Mucosa of stomach (tissue), 1 donor: ENCODE measurements around the gene TMEM259.
"Not testable (repeated sequence)": the region's sequence is repeated elsewhere in the genome, so short reads cannot be mapped to it uniquely, and the experiment has no call there.

Experiments
- H3K27me3 ChIP-seq: one replicate; pipeline ENCODE4 v1.7.0; 2013; ENCODE audit warnings: mild to moderate bottlenecking, low read length; ENCODE audit not compliant: control insufficient read depth, insufficient read depth
- H3K36me3 ChIP-seq: one replicate; pipeline ENCODE4 v1.7.0; 2013; ENCODE audit warnings: low read length; ENCODE audit not compliant: control insufficient read depth, insufficient read depth
- H3K4me1 ChIP-seq: one replicate; pipeline ENCODE4 v1.7.0; 2013; ENCODE audit warnings: mild to moderate bottlenecking, low read length; ENCODE audit not compliant: control insufficient read depth, insufficient read depth
- H3K4me3 ChIP-seq: one replicate; pipeline ENCODE4 v1.7.0; 2013; ENCODE audit warnings: low read length
- H3K9ac ChIP-seq: one replicate; pipeline ENCODE4 v1.7.0; 2013; ENCODE audit warnings: mild to moderate bottlenecking, low read length, moderate library complexity
- H3K9me3 ChIP-seq: one replicate; pipeline ENCODE4 v1.7.0; 2013; ENCODE audit warnings: mild to moderate bottlenecking, low read length, moderate library complexity; ENCODE audit not compliant: control insufficient read depth
- donor health status: Pancreatic carcinoma.

The TMEM259 gene

DNA sequence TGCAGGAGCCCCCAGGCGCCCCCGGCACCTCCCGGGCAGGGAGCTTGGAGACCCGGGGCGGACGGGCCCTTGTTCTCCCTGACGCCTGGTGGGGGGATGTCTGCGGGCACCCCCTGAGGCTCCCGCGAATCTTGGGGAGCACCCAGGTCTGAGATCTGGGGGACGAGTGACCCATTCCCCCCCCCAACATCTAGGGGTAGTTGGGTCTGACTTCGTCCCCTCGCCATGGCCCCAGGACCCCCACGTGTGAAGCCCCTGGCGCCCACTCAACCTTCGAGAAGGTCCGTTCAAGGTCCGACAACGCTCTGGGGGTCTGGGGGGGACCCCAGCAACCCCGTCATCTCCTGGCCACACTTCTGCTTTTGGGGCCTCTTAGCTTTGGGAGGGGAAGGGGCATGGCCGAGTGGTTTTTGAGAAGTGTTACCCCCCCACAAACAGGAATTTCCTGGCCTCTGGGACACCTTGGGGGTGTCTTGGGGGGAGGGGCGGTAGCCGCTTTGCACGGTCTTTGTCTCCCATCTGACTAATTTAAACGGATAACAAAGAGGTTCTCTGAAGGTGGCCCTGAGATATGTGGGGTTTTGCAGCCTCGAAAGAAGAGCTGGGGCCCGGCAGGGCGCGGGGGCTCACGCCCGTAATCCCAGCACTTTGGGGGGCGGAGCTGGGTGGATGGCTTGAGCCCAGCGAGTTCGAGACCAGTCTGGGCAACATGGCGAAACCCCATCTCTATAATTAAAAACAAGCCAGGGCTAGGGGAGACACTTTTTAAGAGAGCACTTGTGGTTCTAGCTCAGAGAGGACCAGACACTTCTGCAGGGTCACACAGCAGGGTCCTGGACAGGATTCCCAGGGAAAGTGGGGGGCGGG, 6.1 kb upstream of the TMEM259 start:
- H3K4me3 ChIP-seq: peak overlapping the region; percentile 82
- no peaks in the 10 kb centered on the region for H3K9me3 ChIP-seq
- H3K27me3 ChIP-seq: no peaks in the 10 kb centered on the region
- H3K4me1 ChIP-seq: peaks cover 26% of the 10 kb centered on the region
- no peaks in the 10 kb centered on the region for H3K36me3 ChIP-seq
- H3K9ac ChIP-seq: peak overlapping the region; percentile 92

DNA sequence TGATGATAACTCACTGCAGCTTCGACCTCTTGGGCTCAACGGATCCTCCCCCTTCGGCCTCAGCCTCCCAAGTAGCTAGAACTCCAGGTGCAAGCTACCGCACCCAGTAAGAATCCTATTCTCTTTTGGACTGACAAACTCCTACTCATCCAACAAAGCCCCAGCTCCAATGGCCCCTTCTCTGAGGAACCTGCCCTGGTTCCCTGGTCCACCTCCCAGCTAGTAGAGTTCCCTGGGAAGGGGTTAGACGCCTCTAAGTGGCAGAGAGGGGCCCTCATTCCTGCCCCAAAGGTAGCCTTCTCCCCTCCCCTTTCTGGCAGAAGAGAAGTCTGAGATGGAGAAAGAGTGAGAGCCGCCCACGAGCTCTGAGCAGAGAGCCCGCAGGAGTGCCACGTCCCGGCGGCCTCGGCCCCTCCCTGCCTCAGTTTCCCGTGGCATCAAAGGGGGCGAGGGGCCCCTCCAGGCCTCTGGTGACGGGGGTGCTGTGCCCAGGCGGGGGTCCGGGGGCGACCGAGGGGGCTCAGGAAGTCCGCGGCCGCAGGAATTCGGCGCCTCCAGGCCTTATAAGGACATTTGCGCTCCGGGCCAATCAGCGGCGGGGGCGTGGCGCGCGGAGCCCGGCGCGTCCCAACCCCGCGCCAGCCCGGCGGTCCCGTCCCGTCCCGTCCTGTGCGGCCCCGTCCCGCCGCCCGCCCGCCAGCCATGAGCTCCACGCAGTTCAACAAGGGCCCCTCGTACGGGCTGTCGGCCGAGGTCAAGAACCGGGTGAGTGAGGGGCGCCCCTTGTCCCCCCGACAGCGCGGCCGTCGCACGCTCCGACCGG, 5.2 kb upstream of the TMEM259 start, which contains the start of gene CNN2:
CNN2 (plus strand) TSS at position 649 of the 823 bp plus-strand sequence; CDS start at position 703, 54 bp downstream.
- no peaks in the 10 kb centered on the region for H3K36me3 ChIP-seq
- H3K27me3 ChIP-seq: no peaks in the 10 kb centered on the region
- peak within 1 kb of the TSS; percentile 82 for H3K4me3 ChIP-seq
- H3K9ac ChIP-seq: peak within 1 kb of the TSS; percentile 92
- H3K9me3 ChIP-seq: no peaks in the 10 kb centered on the region
- peaks cover 33% of the 10 kb centered on the region for H3K4me1 ChIP-seq

DNA sequence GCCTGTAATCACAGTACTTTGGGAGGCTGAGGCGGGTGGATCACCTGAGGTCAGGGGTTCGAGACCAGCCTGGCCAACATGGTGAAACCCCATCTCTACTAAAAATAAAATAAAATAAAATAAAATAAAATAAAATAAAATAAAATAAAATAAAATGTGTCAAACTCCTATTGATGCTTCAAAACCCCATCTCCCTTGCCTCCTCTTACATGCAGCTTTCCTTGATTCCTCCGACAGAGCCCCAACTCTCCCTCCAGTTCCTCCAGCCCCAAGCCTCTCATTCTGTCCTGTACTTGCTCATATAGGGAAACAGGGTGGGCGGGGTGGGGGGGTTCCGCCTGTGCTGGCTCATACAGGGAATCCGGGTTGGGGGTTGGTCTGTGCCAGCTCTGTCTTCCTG, 4.2 kb upstream of the TMEM259 start:
- peaks cover 28% of the 10 kb centered on the region for H3K4me1 ChIP-seq
- not testable (repeated sequence) for H3K9me3 ChIP-seq, H3K9ac ChIP-seq, H3K27me3 ChIP-seq, H3K4me3 ChIP-seq, H3K36me3 ChIP-seq

- not testable (repeated sequence) for H3K4me3 ChIP-seq, H3K9me3 ChIP-seq, H3K9ac ChIP-seq, H3K27me3 ChIP-seq, H3K36me3 ChIP-seq
- peaks cover 35% of the 10 kb centered on the region for H3K4me1 ChIP-seq
Measured at GRCh38 chr19:1023883-1024188, 2.9 kb upstream of the TMEM259 start.

GRCh38 chr19:1019980-1020867, 699 bp downstream of the TMEM259 start:
- peaks cover 57% of the 10 kb centered on the region for H3K4me1 ChIP-seq
- no peaks in the 10 kb centered on the region for H3K36me3 ChIP-seq
- H3K9ac ChIP-seq: peak overlapping the region; percentile 89
- no peaks in the 10 kb centered on the region for H3K27me3 ChIP-seq
- H3K9me3 ChIP-seq: no peaks in the 10 kb centered on the region
- H3K4me3 ChIP-seq: peak overlapping the region; percentile 82

DNA sequence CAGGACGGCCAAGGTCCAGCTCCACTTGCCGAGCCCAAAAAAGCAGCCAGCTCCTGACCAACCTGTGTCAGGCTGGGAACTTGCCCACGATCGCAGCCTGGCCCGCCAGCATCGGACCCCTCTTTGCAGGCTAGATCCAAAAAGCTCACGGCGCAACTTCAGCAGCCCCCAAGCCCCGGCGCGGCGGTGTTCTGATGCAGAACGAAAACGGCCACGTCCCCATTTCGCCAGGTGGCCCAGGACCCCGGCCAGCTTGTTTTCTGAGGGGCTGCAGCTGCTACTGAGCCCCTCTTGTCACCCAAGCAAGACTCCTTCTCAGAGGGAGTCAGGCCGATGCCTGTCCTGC, 1.3 kb downstream of the TMEM259 start:
- H3K36me3 ChIP-seq: no peaks in the 10 kb centered on the region
- H3K4me3 ChIP-seq: peak overlapping the region; percentile 82
- H3K27me3 ChIP-seq: no peaks in the 10 kb centered on the region
- H3K4me1 ChIP-seq: peaks cover 57% of the 10 kb centered on the region
- H3K9ac ChIP-seq: peak overlapping the region; percentile 89
- H3K9me3 ChIP-seq: no peaks in the 10 kb centered on the region

DNA sequence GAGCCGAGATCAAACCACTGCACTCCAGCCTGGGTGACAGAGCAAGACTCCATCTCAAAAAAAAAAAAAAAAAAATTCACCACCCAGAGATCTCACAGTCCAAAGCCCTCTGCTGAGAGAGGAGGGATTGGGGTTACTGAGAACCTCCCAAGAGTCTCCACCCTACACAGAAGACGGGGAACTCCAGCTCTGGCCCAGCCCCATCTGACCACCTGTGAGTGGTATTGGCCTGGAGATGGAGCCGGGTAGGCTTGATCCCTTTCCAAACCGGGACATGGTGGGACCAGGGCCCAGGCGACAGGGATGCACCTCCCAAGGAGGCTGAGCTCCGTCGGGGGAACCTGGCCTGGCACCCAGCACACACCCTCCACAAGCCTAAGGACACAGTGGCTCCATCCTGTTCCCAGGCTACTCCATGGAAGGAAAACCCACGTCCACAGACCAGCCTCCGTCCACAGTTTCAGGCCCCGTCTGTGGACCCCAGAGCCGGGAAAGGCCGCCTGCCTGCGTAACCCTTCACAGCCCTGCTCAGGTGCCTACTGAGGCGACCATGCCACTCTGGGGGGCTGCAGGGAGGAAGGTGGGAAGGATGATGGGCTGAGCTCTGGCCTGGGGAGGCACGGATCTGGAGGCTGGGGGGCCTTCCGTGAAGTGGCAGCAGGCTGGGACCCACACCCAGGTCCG, 1.8 kb downstream of the TMEM259 start:
- Histone ChIP-seq H3K27me3 (no peaks in the 10 kb centered on the region), H3K4me1 (peaks cover 57% of the 10 kb centered on the region), H3K9me3 (no peaks in the 10 kb centered on the region), H3K36me3 (no peaks in the 10 kb centered on the region), H3K9ac (peak overlapping the region; percentile 89), H3K4me3 (peak overlapping the region; percentile 82)

DNA sequence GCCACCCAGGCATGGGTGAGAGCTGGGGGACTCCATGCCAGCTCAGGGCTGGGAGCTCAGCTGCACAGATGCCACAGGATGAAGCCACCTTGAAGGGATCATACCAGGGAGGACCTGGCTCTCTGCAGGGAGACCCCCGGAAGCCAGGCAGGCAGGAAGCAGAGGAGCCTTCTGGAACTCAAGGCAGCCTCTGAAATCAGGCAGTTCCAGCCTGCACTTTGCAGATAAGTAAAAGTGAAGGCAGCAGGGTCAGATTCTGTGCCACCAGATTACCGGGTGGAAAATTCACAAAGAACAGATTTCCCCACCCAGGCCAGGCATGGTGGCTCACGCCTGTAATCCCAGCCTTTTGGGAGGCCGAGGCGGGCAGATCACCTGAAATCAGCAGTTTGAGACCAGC, 2.5 kb downstream of the TMEM259 start:
- Histone ChIP-seq H3K9ac (peak overlapping the region; percentile 55), H3K36me3 (peaks cover 4% of the 10 kb centered on the region), H3K4me1 (peaks cover 57% of the 10 kb centered on the region)

DNA sequence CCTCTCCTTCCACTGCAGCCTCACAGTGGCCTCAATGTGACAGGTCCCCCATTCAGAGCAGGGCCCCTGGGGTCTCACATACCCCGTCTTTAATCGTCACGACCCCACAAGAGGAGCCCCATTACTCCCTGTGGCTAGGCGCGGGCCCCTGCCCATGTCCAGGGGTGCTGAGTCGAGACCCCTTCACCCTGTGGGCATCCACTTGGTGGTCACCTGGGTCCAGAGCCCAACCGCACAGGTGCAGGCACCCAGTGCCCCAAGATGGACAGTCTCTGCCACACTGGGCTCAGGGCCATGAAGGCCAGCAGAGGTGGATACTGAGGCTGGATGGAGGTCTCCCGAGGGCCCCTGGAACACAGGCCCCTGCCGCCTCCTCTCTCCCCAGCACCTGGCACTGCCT, 3.0 kb downstream of the TMEM259 start:
- no peak overlapping the region for H3K4me3 ChIP-seq
- H3K36me3 ChIP-seq: peaks cover 4% of the 10 kb centered on the region
- H3K4me1 ChIP-seq: peaks cover 57% of the 10 kb centered on the region

More for the DNA sequence above, 2.5 kb downstream of the TMEM259 start:
- no peaks in the 10 kb centered on the region for H3K27me3 ChIP-seq
- H3K9me3 ChIP-seq: no peaks in the 10 kb centered on the region
- no peak overlapping the region for H3K4me3 ChIP-seq

DNA sequence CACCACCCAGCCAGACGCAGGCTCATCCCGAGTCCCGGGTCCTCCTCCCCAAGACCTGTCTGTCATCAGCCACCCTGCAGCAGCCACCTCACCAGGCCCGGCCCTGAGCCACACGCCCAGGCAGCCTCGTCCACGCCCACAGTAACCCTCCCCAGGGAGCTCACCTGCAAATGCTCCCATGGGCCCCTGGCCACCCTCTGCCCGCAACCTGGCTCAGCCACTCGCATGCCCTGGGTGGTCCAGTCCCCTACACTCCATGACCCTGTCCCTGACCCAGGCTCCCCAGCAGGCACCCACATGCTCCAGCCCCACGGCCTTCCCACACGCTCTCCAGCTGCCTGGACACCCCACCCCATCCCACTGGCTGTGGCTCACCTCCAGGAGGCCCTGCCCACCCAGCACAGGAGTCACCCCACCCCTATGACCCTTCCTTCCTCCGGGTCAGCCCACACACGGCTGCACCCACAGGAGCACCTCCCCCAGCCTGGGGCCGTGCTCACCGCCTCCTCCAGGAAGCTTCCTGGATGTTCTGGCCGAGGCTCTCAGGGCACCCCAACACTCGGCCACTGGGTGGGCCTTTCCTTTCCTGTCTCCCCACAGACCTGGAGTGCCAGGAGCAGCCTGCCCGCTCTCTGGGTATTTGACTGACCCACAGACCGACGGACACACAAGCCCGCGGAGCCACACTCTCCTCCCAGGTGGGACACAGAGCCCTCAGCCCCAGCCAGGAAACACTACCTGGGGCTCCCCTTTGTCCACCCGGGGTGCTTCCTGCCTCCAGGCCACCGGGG, 3.6 kb downstream of the TMEM259 start:
- Histone ChIP-seq H3K4me3 (peak overlapping the region; percentile 8), H3K4me1 (peaks cover 57% of the 10 kb centered on the region), H3K9me3 (no peaks in the 10 kb centered on the region), H3K9ac (peak overlapping the region; percentile 55), H3K27me3 (no peaks in the 10 kb centered on the region), H3K36me3 (peaks cover 4% of the 10 kb centered on the region)

More for the DNA sequence above, 3.0 kb downstream of the TMEM259 start:
- H3K9ac ChIP-seq: peak overlapping the region; percentile 55
- H3K27me3 ChIP-seq: no peaks in the 10 kb centered on the region
- no peaks in the 10 kb centered on the region for H3K9me3 ChIP-seq
